Activated CD4-positive, alpha-beta T cell treated with anti-CD3 and anti-CD28 coated beads for 4 hours (primary cell): ENCODE measurements around the gene CELSR1.

Experiments used
- DNase-seq, 2 donors: peaks; one replicate each; pipeline ENCODE4 v3.0.0-alpha.2; 2020

The CELSR1 gene

GRCh38 chr22:46537225-46537945 lies at the start of gene CELSR1:
CELSR1 (minus strand) TSS chr22:46537620; CDS start chr22:46537170, 450 bp downstream.
- no peak for DNase-seq

GRCh38 chr22:46587061-46587460 lies 49.6 kb upstream of the CELSR1 start:
- DNase-seq = no peak

- DNase-seq = no peak
Measured at GRCh38 chr22:46586531-46587011, 49.2 kb upstream of the CELSR1 start.

- DNase-seq = no peak
Measured at GRCh38 chr22:46586123-46586519, 48.7 kb upstream of the CELSR1 start.

DNA sequence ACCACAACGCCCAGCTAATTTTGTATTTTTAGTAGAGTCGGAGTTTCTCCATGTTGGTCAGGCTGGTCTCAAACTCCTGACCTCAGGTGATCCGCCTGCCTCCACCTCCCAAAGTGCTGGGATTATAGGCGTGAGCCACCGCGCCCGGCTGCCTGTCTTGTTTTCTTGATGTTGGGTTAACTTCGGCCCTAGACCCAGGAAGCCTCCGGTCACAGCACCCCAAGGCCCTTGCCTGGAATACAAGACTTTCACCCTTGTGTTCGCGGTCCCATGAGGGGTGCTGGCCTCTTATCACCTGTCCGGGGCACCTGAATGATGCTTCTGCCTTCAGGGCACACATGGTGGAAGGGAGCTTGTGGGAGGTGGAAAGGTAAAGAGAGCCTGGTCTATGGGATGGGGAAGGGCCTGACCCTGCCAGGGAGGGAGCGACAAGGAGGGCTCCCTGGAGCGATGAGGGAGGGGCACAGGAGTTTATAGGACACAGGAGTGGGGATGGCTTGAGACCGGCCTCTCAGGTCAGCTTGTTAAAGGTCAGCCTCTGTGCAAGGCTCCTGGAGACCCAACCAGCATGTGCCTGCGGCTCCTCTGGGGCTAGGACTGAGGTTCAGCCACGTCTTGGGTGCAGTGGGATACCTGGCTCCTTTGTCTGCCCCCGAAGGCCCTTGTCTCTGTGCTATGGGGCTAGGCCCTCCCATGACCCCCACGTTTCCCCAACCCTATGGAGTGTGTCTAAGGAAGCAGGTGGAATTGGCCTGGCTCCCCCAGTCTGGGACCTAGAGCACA lies 48.1 kb upstream of the CELSR1 start:
- DNase-seq = no peak

DNA sequence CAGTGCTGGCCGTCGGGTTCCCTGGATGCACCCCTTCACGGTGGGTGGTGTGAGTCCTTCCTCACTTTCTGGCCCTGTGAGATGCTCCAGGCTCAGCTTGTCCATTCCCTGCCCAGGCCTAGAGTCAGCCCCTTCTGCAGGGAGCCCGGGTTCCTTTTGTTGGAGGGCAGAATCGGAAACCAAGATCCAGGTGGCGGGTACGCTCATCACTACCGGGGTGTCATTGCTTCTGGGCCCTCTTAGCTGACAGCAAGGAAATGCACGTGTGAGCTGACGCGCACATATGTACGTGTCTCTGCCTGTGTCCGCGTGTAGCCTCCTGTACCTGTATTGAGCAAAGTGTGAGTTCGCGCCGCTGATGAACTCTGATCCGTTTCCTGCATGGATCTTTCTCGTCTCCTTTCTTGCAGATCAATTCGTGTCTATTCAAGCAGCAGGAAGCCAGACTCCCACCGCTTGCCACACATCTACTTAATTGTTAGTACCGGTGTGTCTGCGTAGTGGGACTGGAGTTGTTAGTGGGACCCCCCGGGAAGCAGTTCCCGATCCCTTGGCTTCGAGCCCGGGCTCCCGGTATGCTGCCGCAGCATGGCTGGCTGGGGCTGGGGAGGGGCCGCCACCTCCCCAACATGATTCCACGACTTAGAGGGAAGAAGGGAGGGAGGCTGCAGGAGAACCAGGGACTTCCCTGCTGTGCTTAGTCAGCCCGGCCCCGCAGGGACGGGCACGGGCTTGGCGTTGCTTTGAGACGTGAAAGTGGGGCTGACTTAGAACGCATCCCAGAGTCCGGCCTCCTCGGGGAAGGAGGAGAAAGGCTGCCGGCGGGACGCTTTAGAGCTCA lies 46.9 kb upstream of the CELSR1 start:
- DNase-seq = no peak

GRCh38 chr22:46583571-46583970 lies 46.2 kb upstream of the CELSR1 start:
- DNase-seq = no peak

DNA sequence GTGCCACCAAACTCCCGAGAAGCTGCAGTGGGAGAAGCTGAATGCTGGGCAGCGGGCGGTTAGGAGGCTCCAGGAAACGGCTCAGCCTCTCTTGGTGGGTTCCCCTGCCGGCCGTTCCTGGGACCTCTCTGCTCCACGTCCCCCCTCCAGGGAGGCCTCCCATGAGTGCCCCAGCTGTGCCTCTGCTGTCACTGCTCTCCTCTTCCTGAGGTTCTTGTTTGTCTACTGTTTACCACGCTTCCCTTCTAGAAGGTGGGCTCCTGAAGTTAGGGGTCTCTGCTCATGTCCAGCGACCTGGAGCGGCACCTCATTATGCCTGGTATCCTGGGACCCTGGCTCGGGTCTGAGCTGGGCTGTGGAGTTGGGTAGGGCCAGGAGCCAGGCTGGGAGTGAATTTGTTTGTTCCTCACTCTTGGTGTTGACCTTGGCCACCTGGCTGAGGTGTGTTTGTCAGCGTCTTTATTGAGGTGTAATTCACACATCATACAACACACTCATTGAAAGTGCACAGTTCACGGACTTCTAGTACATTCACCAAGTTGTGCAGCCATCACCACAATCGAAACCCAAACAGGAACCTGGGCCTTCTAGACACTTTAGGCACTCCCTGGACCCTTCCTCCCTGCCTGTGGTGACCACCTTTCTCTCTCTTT lies 45.0 kb upstream of the CELSR1 start:
- DNase-seq = no peak

DNA sequence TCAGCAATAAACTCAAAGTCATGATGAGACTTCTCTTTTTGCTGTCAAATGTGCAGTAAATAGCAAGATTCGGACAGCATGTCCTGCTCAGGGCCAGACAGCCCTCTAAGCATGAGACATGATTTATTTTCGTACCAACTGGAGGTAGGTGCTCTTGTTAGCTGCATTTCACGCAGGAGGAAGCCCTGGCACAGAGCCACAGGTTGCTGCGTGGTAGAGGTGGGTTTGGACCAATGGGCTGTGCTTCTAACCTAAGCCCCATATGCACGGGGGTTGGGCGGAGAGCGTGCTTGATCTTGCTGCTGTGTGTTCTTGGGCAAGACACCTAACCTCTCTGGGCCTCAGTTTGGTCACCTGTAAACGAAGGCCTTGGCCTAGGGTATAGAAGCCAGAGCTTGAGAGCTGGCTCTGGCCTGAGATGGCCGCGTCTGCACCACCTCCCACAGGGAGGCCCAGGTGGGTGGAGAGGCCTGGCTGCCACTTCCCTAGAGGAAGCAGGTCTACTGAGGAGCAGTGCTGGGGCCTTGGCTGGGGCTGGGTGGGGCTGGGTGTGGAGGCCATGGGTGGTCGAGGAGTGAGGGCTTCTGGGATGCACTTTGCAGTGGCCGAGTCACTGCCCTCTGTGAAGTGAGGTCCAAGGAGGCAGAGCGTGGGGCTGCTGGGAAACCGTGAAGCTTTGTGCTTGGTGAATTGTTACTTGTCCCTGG lies 44.3 kb upstream of the CELSR1 start:
- no peak for DNase-seq

- DNase-seq = no peak
Measured at GRCh38 chr22:46580940-46581537, 43.6 kb upstream of the CELSR1 start.

- DNase-seq = no peak
Measured at GRCh38 chr22:46579751-46580449, 42.5 kb upstream of the CELSR1 start.

GRCh38 chr22:46578824-46579561 lies 41.6 kb upstream of the CELSR1 start:
- DNase-seq = no peak

- no peak for DNase-seq
Measured at GRCh38 chr22:46578251-46578823, 40.9 kb upstream of the CELSR1 start.

- no peak for DNase-seq
Measured at GRCh38 chr22:46577368-46578249, 40.2 kb upstream of the CELSR1 start.

GRCh38 chr22:46576556-46577367 lies 39.3 kb upstream of the CELSR1 start:
- DNase-seq = peak; percentile 62 to 67

DNA sequence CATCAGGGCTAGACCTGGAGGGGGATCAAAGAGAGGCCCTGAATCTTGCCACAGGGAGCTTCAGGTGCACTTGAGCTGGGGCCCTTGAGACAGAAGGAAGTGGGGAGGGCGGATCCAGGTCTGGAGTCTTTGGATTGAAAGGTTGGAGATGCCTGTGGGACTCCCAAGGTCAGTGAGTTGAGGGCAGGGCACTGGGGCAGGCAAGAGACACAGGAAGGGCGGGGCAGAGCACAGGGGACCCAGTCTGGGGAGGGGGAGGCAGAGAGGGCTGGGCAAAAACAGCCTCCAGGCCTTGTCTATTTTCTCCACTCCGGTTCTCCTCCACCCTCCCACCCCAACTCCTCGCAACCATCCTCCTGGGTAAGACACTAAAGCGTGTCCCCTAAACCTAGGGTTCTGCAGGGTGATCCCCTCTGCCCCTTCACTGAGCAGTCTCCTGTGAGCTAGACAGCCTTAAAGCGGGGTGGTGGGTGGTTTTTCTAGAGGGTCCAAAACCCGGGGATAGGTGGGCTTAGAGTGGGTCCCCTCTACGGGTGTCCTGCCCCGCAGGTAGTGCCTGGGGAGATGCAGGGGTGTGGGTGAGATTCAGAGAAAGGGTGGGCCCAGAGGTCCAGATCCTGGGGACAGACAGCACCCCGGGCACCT lies 38.6 kb upstream of the CELSR1 start:
- DNase-seq = peak in 1 of 2 donors; percentile 16
